Measurements from ENCODE around the gene ST3GAL3. TPM values are rescaled to one million over a fixed set of nuclear protein-coding genes. Genes with fewer than 3 reads are reported as not detected.

The ST3GAL3 gene
- total RNA-seq, 1 donor from 2014 or later = 15.2 TPM

DNA sequence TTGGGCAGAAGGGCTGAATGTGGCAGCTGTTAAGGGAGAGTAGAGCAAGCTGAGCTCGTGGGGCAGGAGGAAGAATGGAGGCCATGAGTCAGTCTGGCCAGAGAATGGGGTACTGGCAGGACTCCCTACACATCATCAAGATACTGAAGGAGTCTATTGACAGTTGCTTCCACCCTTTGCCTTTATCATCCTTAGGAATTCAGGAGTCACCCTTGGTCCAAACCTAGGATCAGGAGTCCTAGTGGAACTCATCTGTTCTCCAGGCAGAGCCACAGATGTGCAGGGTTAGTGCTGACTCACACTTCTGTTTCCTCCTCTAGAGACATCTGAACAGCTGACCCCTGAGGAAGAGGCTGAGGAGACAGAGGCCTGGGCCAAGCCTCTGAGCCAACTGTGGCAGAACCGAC, 18.7 kb upstream of the ST3GAL3 start:
- Mint-ChIP-seq H3K4me3 (ENCODE audit: unreplicated experiment) (no peak overlapping the region), H3K27ac (ENCODE audit: unreplicated experiment) (peak overlapping the region; percentile 22), H3K36me3 (ENCODE audit: low read depth) (peaks cover 71% of the 10 kb centered on the region), H3K4me1 (ENCODE audit: low read depth) (peaks cover 14% of the 10 kb centered on the region), H3K27me3 (ENCODE audit: low read depth) (no peaks in the 10 kb centered on the region), H3K9me3 (ENCODE audit: low read depth) (no peaks in the 10 kb centered on the region)
- DNase-seq (ENCODE audit: low spot score) = no peak
- TF ChIP-seq, protein P1, sequence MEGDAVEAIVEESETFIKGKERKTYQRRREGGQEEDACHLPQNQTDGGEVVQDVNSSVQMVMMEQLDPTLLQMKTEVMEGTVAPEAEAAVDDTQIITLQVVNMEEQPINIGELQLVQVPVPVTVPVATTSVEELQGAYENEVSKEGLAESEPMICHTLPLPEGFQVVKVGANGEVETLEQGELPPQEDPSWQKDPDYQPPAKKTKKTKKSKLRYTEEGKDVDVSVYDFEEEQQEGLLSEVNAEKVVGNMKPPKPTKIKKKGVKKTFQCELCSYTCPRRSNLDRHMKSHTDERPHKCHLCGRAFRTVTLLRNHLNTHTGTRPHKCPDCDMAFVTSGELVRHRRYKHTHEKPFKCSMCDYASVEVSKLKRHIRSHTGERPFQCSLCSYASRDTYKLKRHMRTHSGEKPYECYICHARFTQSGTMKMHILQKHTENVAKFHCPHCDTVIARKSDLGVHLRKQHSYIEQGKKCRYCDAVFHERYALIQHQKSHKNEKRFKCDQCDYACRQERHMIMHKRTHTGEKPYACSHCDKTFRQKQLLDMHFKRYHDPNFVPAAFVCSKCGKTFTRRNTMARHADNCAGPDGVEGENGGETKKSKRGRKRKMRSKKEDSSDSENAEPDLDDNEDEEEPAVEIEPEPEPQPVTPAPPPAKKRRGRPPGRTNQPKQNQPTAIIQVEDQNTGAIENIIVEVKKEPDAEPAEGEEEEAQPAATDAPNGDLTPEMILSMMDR (IDR thresholded peaks at IDR 0.05) = no peak

DNA sequence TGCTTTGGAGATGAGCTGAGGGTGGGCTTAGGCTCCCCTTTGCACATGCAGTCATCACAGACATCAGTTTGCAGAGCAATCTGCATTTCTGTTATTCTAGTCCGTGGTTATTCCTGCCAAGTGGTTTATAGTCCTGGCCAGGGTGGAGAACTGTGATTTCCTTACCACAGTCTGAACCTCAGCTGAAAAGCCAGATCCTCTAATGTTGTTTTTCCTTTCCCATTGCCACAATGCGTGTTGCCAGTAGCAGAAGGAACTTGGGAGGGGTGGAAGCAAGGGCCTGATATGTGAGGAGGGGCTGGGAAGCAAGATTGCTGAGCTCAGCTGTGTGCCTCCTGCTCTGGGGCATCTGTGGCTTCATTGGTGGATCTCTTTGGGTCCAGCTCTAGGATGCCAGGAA, 18.0 kb upstream of the ST3GAL3 start:
- DNase-seq (ENCODE audit: low spot score) = no peak
- H3K9me3 Mint-ChIP-seq (ENCODE audit: low read depth) = no peaks in the 10 kb centered on the region
- H3K4me1 Mint-ChIP-seq (ENCODE audit: low read depth) = peaks cover 14% of the 10 kb centered on the region
- H3K27me3 Mint-ChIP-seq (ENCODE audit: low read depth) = no peaks in the 10 kb centered on the region
- TF ChIP-seq, protein P1 (IDR thresholded peaks at IDR 0.05) = no peak
- H3K27ac Mint-ChIP-seq (ENCODE audit: unreplicated experiment) = no peak overlapping the region
- H3K36me3 Mint-ChIP-seq (ENCODE audit: low read depth) = peaks cover 65% of the 10 kb centered on the region
- H3K4me3 Mint-ChIP-seq (ENCODE audit: unreplicated experiment) = no peak overlapping the region

DNA sequence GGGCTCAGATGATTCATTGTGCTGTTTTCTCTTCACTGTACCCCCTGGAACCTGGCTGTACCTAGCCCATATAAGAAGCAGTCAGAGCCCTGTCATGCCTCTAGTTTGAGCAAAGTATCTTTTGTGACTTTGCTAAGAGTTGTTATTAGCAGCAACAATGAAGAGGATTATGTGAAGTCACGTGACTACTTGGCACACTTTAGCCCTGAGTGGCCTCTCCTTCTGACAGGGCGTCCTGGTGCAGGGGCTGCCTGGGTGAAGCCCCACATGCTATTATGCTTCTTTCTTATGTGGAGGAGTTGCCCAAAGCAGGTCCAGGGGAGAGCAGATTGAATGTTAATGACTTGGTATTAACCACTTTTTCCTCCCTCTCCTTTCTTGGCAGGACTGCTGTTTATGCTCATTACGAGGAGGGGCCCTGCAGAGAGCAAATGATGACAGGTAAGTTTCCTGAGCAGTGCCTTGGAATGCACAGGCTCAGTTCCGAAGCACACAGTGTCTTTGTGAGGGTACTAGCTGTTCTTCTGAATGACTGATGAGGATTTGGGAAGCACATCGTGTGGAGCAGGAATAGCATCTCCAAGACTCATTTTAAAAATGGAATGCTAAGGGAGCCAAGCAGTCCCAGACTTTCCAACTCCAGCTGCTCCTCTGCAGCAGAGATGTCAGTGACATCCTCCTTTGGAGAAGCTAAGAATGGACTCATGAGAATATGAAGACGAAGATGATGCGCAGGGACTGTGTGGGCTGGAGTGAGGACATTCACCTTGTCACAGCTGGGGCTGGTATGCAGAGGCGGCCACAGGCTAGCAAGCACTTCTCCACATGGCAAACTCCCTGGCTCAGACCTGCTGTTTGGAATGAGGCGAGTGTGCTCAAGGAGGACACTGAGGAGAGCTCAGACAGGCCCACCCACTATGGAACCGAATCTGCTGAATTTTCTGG, 15.2 kb upstream of the ST3GAL3 start:
- DNase-seq (ENCODE audit: low spot score) = no peak
- Mint-ChIP-seq H3K27me3 (ENCODE audit: low read depth) (no peaks in the 10 kb centered on the region), H3K4me1 (ENCODE audit: low read depth) (peaks cover 6% of the 10 kb centered on the region), H3K36me3 (ENCODE audit: low read depth) (peaks cover 46% of the 10 kb centered on the region), H3K9me3 (ENCODE audit: low read depth) (no peaks in the 10 kb centered on the region), H3K27ac (ENCODE audit: unreplicated experiment) (no peak overlapping the region), H3K4me3 (ENCODE audit: unreplicated experiment) (no peak overlapping the region)
- TF ChIP-seq, protein P1 (IDR thresholded peaks at IDR 0.05) = no peak

DNA sequence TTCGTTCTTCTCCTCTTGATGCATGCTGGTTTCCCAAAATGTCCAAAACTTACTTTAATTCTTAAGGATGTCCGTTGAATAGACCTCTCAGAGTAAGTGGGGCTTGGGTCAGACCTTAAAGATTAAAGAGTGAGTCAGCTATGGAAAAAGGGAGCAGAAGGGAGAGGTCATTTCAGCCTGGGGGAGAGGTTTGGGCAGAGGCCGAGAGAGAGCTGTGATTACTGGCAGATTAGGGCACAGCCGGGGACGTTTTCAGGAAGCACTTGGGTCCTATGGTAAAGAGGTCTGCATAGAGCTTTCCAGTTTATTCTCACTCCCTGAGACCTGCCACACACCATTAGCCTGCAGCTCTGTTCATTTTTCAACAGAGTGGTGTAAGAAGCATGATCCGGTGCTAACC, 14.0 kb upstream of the ST3GAL3 start:
- H3K4me3 Mint-ChIP-seq (ENCODE audit: unreplicated experiment) = no peak overlapping the region
- H3K36me3 Mint-ChIP-seq (ENCODE audit: low read depth) = peaks cover 47% of the 10 kb centered on the region
- H3K27ac Mint-ChIP-seq (ENCODE audit: unreplicated experiment) = peak overlapping the region; percentile 14
- no peak for DNase-seq (ENCODE audit: low spot score)
- no peaks in the 10 kb centered on the region for H3K27me3 Mint-ChIP-seq (ENCODE audit: low read depth)
- no peaks in the 10 kb centered on the region for H3K9me3 Mint-ChIP-seq (ENCODE audit: low read depth)
- TF ChIP-seq, protein P1 (IDR thresholded peaks at IDR 0.05) = no peak
- no peaks in the 10 kb centered on the region for H3K4me1 Mint-ChIP-seq (ENCODE audit: low read depth)

DNA sequence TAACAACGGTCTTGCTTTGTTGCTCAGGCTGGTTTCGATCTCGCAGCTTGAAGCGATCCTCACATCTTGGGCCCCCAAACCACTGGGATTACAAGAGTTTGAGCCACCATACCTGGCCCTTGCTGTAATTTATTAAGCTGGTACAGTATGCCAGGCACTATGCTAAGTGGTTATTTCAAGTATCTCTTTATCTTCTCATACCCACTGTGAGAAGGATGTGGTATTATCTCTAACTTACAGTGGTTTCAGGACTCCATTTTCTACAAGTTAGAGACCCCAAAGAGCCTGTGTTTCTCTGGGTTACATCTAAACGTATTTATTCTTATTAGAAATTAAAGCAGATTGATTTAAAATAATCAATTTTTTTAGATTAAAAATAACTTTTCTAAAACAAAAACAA, 8.1 kb upstream of the ST3GAL3 start:
- Mint-ChIP-seq H3K27me3 (ENCODE audit: low read depth) (no peaks in the 10 kb centered on the region), H3K4me1 (ENCODE audit: low read depth) (peaks cover 3% of the 10 kb centered on the region), H3K4me3 (ENCODE audit: unreplicated experiment) (no peak overlapping the region), H3K27ac (ENCODE audit: unreplicated experiment) (no peak overlapping the region), H3K9me3 (ENCODE audit: low read depth) (no peaks in the 10 kb centered on the region), H3K36me3 (ENCODE audit: low read depth) (peaks cover 32% of the 10 kb centered on the region)
- TF ChIP-seq, protein P1 (IDR thresholded peaks at IDR 0.05) = no peak
- DNase-seq (ENCODE audit: low spot score) = no peak
